ENCODE measurements around the gene APCDD1L.

DNA sequence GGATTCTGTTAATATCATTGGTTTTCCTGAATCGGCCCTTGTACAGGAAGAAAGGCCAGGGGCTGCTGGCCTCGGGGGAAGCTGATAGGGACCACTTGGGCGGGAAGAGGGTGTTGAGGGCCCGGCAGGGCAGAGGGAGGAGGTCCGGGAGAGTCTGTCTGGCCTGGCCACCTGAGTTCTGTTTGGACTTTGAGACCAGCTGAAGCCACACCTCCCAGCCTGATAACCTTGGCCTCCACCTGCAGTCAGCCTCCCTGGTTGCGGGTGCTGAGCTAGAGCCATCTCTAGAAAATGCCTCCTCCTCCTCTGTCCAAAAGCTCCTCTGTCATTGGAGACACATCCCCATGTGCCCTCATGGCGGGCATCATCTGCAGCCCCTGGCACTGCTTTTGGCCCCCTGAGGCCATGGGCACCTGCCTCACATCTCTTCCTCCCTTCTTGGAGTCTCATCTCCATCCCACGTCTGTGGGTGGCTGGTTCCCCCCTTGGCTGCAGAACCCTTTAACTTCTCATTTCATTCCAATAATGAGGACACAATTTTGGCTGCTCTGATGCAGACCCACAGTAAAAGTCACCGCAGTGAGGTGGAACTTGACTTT, 16.6 kb downstream of the APCDD1L start:
- TF ChIP-seq POLR2A (IDR thresholded peaks at IDR 0.05) (no peak), CTCF (IDR thresholded peaks at IDR 0.05 in 4 of 5, conservative IDR thresholded peaks at IDR 0.05 in 1 of 5) (no peak)

All from gastrocnemius medialis (tissue), 4 donors.